Rectal smooth muscle tissue (tissue), 1 donor: ENCODE results near the gene NDUFS7.
"Not testable (repeated sequence)": the region's sequence is repeated elsewhere in the genome, so short reads cannot be mapped to it uniquely, and the experiment has no call there.

Experiments used
- H3K27ac ChIP-seq: one replicate; pipeline ENCODE4 v1.7.0; 2013; ENCODE audit warnings: low read depth, low read length, inconsistent platforms
- H3K27me3 ChIP-seq: one replicate; pipeline ENCODE4 v1.7.0; 2013; ENCODE audit warnings: low read length; ENCODE audit not compliant: control insufficient read depth, insufficient read depth
- H3K36me3 ChIP-seq: one replicate; pipeline ENCODE4 v1.7.0; 2013; ENCODE audit warnings: low read length; ENCODE audit not compliant: control insufficient read depth, insufficient read depth
- H3K4me1 ChIP-seq: one replicate; pipeline ENCODE4 v1.7.0; 2013; ENCODE audit warnings: low read length; ENCODE audit not compliant: control insufficient read depth, insufficient read depth
- H3K4me3 ChIP-seq: one replicate; pipeline ENCODE4 v1.7.0; 2013; ENCODE audit warnings: low read length
- H3K9ac ChIP-seq: one replicate; pipeline ENCODE4 v1.7.0; 2013; ENCODE audit warnings: low read length

The NDUFS7 gene

GRCh38 chr19:1432507-1432887, 48.8 kb downstream of the NDUFS7 start:
- H3K4me3 ChIP-seq: no peak overlapping the region
- H3K4me1 ChIP-seq: no peaks in the 10 kb centered on the region
- no peak overlapping the region for H3K9ac ChIP-seq
- no peak overlapping the region for H3K27ac ChIP-seq
- H3K36me3 ChIP-seq: peaks cover 27% of the 10 kb centered on the region
- H3K27me3 ChIP-seq: no peaks in the 10 kb centered on the region

GRCh38 chr19:1433119-1434039, 49.7 kb downstream of the NDUFS7 start:
- H3K27ac ChIP-seq: no peak overlapping the region
- H3K4me1 ChIP-seq: peaks cover 5% of the 10 kb centered on the region
- H3K9ac ChIP-seq: no peak overlapping the region
- H3K27me3 ChIP-seq: no peaks in the 10 kb centered on the region
- peaks cover 25% of the 10 kb centered on the region for H3K36me3 ChIP-seq
- H3K4me3 ChIP-seq: no peak overlapping the region

- peaks cover 5% of the 10 kb centered on the region for H3K4me1 ChIP-seq
- no peak overlapping the region for H3K4me3 ChIP-seq
- H3K27me3 ChIP-seq: no peaks in the 10 kb centered on the region
- H3K9ac ChIP-seq: no peak overlapping the region
- H3K27ac ChIP-seq: no peak overlapping the region
- peaks cover 22% of the 10 kb centered on the region for H3K36me3 ChIP-seq
Observed at GRCh38 chr19:1434040-1434366, 50.3 kb downstream of the NDUFS7 start.

- no peak overlapping the region for H3K4me3 ChIP-seq
- H3K27ac ChIP-seq: no peak overlapping the region
- H3K36me3 ChIP-seq: peaks cover 20% of the 10 kb centered on the region
- H3K27me3 ChIP-seq: no peaks in the 10 kb centered on the region
- H3K9ac ChIP-seq: no peak overlapping the region
- peaks cover 5% of the 10 kb centered on the region for H3K4me1 ChIP-seq
Observed at GRCh38 chr19:1434577-1435060, 50.9 kb downstream of the NDUFS7 start.

GRCh38 chr19:1435378-1435989, 51.8 kb downstream of the NDUFS7 start:
- Histone ChIP-seq H3K27ac (no peak overlapping the region), H3K27me3 (no peaks in the 10 kb centered on the region), H3K4me3 (no peak overlapping the region), H3K9ac (no peak overlapping the region), H3K36me3 (peaks cover 19% of the 10 kb centered on the region), H3K4me1 (peaks cover 5% of the 10 kb centered on the region)

- Histone ChIP-seq H3K27ac (no peak overlapping the region), H3K4me1 (peaks cover 5% of the 10 kb centered on the region), H3K4me3 (peak overlapping the region; percentile 66), H3K27me3 (no peaks in the 10 kb centered on the region), H3K9ac (no peak overlapping the region), H3K36me3 (peaks cover 18% of the 10 kb centered on the region)
Observed at GRCh38 chr19:1437609-1438008, 53.9 kb downstream of the NDUFS7 start.

- Histone ChIP-seq H3K27ac (peak within 1 kb of the TSS; percentile 92), H3K36me3 (peaks cover 18% of the 10 kb centered on the region), H3K4me1 (peaks cover 5% of the 10 kb centered on the region), H3K9ac (peak within 1 kb of the TSS; percentile 74), H3K27me3 (no peaks in the 10 kb centered on the region), H3K4me3 (peak within 1 kb of the TSS; percentile 96)
Observed at GRCh38 chr19:1438035-1438932, 54.6 kb downstream of the NDUFS7 start, which contains the start of gene RPS15. Gene RPS15 (plus strand): TSS chr19:1438396. CDS start chr19:1438426, 30 bp downstream.

- H3K27ac ChIP-seq: no peak overlapping the region
- peak overlapping the region; percentile 96 for H3K4me3 ChIP-seq
- H3K9ac ChIP-seq: peak overlapping the region; percentile 74
- H3K4me1 ChIP-seq: peaks cover 5% of the 10 kb centered on the region
- no peaks in the 10 kb centered on the region for H3K27me3 ChIP-seq
- peaks cover 18% of the 10 kb centered on the region for H3K36me3 ChIP-seq
Observed at GRCh38 chr19:1438933-1439354, 55.2 kb downstream of the NDUFS7 start.

- H3K27me3 ChIP-seq, H3K4me1 ChIP-seq, H3K9ac ChIP-seq, H3K27ac ChIP-seq: not testable (repeated sequence)
- Histone ChIP-seq H3K4me3 (peak overlapping the region; percentile 96), H3K36me3 (peaks cover 12% of the 10 kb centered on the region)
Observed at GRCh38 chr19:1439525-1440417, 56.1 kb downstream of the NDUFS7 start.

- no peak overlapping the region for H3K4me3 ChIP-seq
- peaks cover 12% of the 10 kb centered on the region for H3K36me3 ChIP-seq
- peaks cover 7% of the 10 kb centered on the region for H3K4me1 ChIP-seq
- H3K27me3 ChIP-seq: no peaks in the 10 kb centered on the region
- no peak overlapping the region for H3K27ac ChIP-seq
- no peak overlapping the region for H3K9ac ChIP-seq
Observed at GRCh38 chr19:1440418-1440801, 56.7 kb downstream of the NDUFS7 start.

- H3K9ac ChIP-seq: no peak overlapping the region
- no peak overlapping the region for H3K27ac ChIP-seq
- no peaks in the 10 kb centered on the region for H3K27me3 ChIP-seq
- peaks cover 12% of the 10 kb centered on the region for H3K36me3 ChIP-seq
- peaks cover 8% of the 10 kb centered on the region for H3K4me1 ChIP-seq
- H3K4me3 ChIP-seq: no peak overlapping the region
Observed at GRCh38 chr19:1441022-1441426, 57.3 kb downstream of the NDUFS7 start.
